Liver (tissue), 3 donors: Measurements from ENCODE around the gene ZSCAN10.

Experiments used
- CTCF ChIP-seq: fragments of 150-350 bp; IDR thresholded peaks from 2 replicates; pipeline ENCODE4 v1.5.1; 2017; ENCODE audit warnings: improper control_type of control experiment, low read depth, low read length; ENCODE audit not compliant: missing input control
- EGR1 ChIP-seq, 2 donors: IDR thresholded peaks; 2 replicates each; pipeline ENCODE4 v1.6.1; 2016 to 2018; ENCODE audit warnings: antibody characterized with exemption in 2 of 2, low read depth in 2 of 2
- MAX ChIP-seq: IDR thresholded peaks from 2 replicates; pipeline ENCODE4 v1.6.1; 2016; ENCODE audit warnings: antibody characterized with exemption
- RAD21 ChIP-seq, 2 donors: IDR thresholded peaks; 2 replicates each; pipeline ENCODE4 v1.6.1; 2016; ENCODE audit warnings: antibody characterized with exemption in 2 of 2, mild to moderate bottlenecking in 2 of 2
- RXRA ChIP-seq, 2 donors: IDR thresholded peaks; 2 replicates each; pipeline ENCODE4 v1.6.1; 2017 to 2018; ENCODE audit warnings: antibody characterized with exemption in 2 of 2, mild to moderate bottlenecking in 1 of 2
- YY1 ChIP-seq: IDR thresholded peaks from 2 replicates; pipeline ENCODE4 v1.6.1; 2016; ENCODE audit warnings: antibody characterized with exemption, mild to moderate bottlenecking
- donor health status: healthy.
- donor health status: healthy.

- TF ChIP-seq MAX (no peak), CTCF (no peak), YY1 (no peak), RAD21 (IDR thresholded peaks at IDR 0.05) (no peak), EGR1 (IDR thresholded peaks at IDR 0.05; ENCODE audit: low read depth in 2 of 2) (no peak), RXRA (IDR thresholded peaks at IDR 0.05) (no peak)
Measured at GRCh38 chr16:3050487-3050886, 48.6 kb downstream of the ZSCAN10 start.
